ENCODE data around the gene ANKS6. TPM values are rescaled to one million over a fixed set of nuclear protein-coding genes. Genes with fewer than 3 reads are reported as not detected.

ANKS6 gene
- total and polyA plus RNA-seq, 9 of the 15 experiments (the other 6 are each of a cell fraction or from before 2014, with no cell fraction given): 9.9 to 74.5 (median 36.9) TPM

GRCh38 chr9:98808411-98808815 lies 12.1 kb upstream of the ANKS6 start:
- Histone ChIP-seq H3K36me3 (ENCODE audit: control insufficient read depth, insufficient read depth, low read length) (peaks cover 12% of the 10 kb centered on the region; the same call in 2 of the 3 replicates), H3K27me3 (ENCODE audit: control insufficient read depth in 2 of 2, insufficient read depth in 2 of 2, low read length in 2 of 2) (no peaks in the 10 kb centered on the region), H3K27ac (ENCODE audit: extremely low read depth, low read depth, low read length) (peak overlapping the region; percentile 59), H2AFZ (ENCODE audit: low read depth, low read length) (peak overlapping the region; percentile 11), H3K9me3 (replicated peaks; ENCODE audit: control insufficient read depth, insufficient read depth, low read depth, low read length) (no peaks in the 10 kb centered on the region; the same call in 1 of the 2 replicates), H3K79me2 (ENCODE audit: control insufficient read depth, insufficient read depth, low read length) (peaks cover 47% of the 10 kb centered on the region), H3K9ac (ENCODE audit: insufficient read depth in 1 of 2, low read depth in 2 of 2, low read length in 2 of 2) (peak overlapping the region; percentile 60 to 94), H3K4me1 (replicated peaks in 1 of 2; ENCODE audit: control insufficient read depth in 2 of 2, insufficient read depth in 2 of 2, low read length in 2 of 2) (peaks cover 31 to 55% of the 10 kb centered on the region in 2 experiments), H4K20me1 (replicated peaks; ENCODE audit: control insufficient read depth, insufficient read depth, low read length) (no peaks in the 10 kb centered on the region), H3K4me2 (ENCODE audit: insufficient read depth, low read length) (peak overlapping the region; percentile 81), H3K9me1 (ENCODE audit: control insufficient read depth, insufficient read depth, low read length) (no peaks in the 10 kb centered on the region), H3K4me3 (peak overlapping the region; percentile 66)
- FAIRE-seq (no peak), ATAC-seq (peak; percentile 58), DNase-seq (ENCODE audit: extremely low read depth in 1 of 4, low spot score in 3 of 4) (peak; percentile 61 to 75 (median 64))
- in situ Hi-C loops (cut with MboI): no loop called here
- ChIA-PET CTCF (ENCODE audit: low intra/inter-chr PET ratio) (interaction anchor here (0.6 kb wide), 1 partner anchor 8 kb away, joined by 5 read pairs; no protein-coding TSS in a partner anchor), POLR2A (interaction anchor here (0.6 to 2.3 kb wide), 10 partner anchors 9 to 1212 kb away, joined by 3 to 8 read pairs (median 4); partner anchors contain the start of gene ANKS6)
- intact Hi-C loops (cut with micrococcal nuclease): loop anchor here (1.0 to 5.0 kb wide), 4 partner anchors 25 to 269 kb away; no protein-coding TSS in a partner anchor
- no TSS peak for BruUV-seq (replicated peaks)
- 7% methylated on average over 17 of the region's 17 CpGs for WGBS (ENCODE audit: insufficient coverage, low coverage, missing lambda C conversion rate)
- TF ChIP-seq KDM4B (IDR thresholded peaks at IDR 0.05; ENCODE audit: borderline replicate concordance in 2 of 2, low read depth in 1 of 2) (peak in 1 of 2 experiments; percentile 45; a peak in 1 of 4 replicates), ZC3H8 (IDR thresholded peaks at IDR 0.05) (no peak), PTBP1 (IDR thresholded peaks at IDR 0.05; ENCODE audit: low read depth, low read length) (no peak), MCM5 (IDR thresholded peaks at IDR 0.05; ENCODE audit: low read depth) (no peak), NKRF (IDR thresholded peaks at IDR 0.05; ENCODE audit: borderline replicate concordance) (no peak), HDAC2 (IDR thresholded peaks at IDR 0.05) (0 out of 2 replicates have a peak, but pooled peaks have one; percentile 8), YY1 (IDR thresholded peaks at IDR 0.05; ENCODE audit: borderline replicate concordance in 1 of 3, control insufficient read depth in 1 of 3, extremely low read depth in 1 of 3, insufficient read depth in 3 of 3, insufficient read length in 1 of 3, insufficient replicate concordance in 2 of 3, low read depth in 1 of 3, low read length in 2 of 3) (peak in 2 of 3 experiments; percentile 12 to 33), VEZF1 (CRISPR knock-in tag; IDR thresholded peaks at IDR 0.05) (no peak), PURB (CRISPR knock-in tag; IDR thresholded peaks at IDR 0.05; ENCODE audit: low read depth) (no peak), HMG20B (CRISPR knock-in tag; IDR thresholded peaks at IDR 0.05) (no peak), SNRNP70 (optimal IDR thresholded peaks at IDR 0.05; ENCODE audit: low read depth, low read length) (no peak)

All from K562 (cell line).